Measurements from ENCODE around the gene VAX1. TPM values are rescaled to one million over a fixed set of nuclear protein-coding genes. Genes with fewer than 3 reads are reported as not detected.

VAX1 gene
- polyA plus RNA-seq, 2 of the 4 experiments (the other 2 are of a cell fraction): 0.68 to 0.70 TPM

- WGBS (ENCODE audit: missing lambda C conversion rate): 14% methylated on average over 3 of the region's 3 CpGs
- Histone ChIP-seq H3K4me1 (0 out of 3 replicates have a peak, but pooled peaks cover 4% of the 10 kb centered on the region), H3K4me2 (no peak overlapping the region), H3K9me3 (no peaks in the 10 kb centered on the region), H3K27ac (no peak overlapping the region), H3K4me3 (no peak overlapping the region)
- ChIA-PET CTCF (interaction anchor here (3.0 to 19.7 kb wide), 2 partner anchors 10 to 378 kb away, joined by 18 to 1061 read pairs; no protein-coding TSS in a partner anchor), POLR2A (no interaction called here)
- FAIRE-seq (no peak), DNase-seq (ENCODE audit: low read depth in 1 of 2, low spot score in 1 of 2) (no peak), ATAC-seq (no peak)
- peak; percentile 53; the same call in 1 of the 2 replicates for TF ChIP-seq USF2 (IDR thresholded peaks at IDR 0.05)
- TF ChIP-seq HOXA7 (CRISPR knock-in tag; IDR thresholded peaks at IDR 0.05): no peak
Observed at GRCh38 chr10:117178190-117178589, 40.1 kb upstream of the VAX1 start.

GRCh38 chr10:117175901-117176534 is 37.9 kb upstream of the VAX1 start:
- 5% methylated on average over 12 of the region's 12 CpGs for WGBS (ENCODE audit: missing lambda C conversion rate)
- ChIA-PET POLR2A (no interaction called here), CTCF (interaction anchor here (0.5 to 19.7 kb wide), 51 partner anchors 9 to 702 kb away, joined by 3 to 1061 read pairs (median 7); partner anchors contain the start of genes ENO4, HSPA12A and KCNK18)
- H3K27ac ChIP-seq: no peak overlapping the region
- peak overlapping the region; percentile 55 for H3K4me3 ChIP-seq
- ATAC-seq (peak; percentile 58 to 70; a peak in 5 of 6 replicates), FAIRE-seq (peak; percentile 84), DNase-seq (ENCODE audit: low read depth in 1 of 2, low spot score in 1 of 2) (peak; percentile 78 to 80)
- H3K9me3 ChIP-seq: no peaks in the 10 kb centered on the region
- H3K4me1 ChIP-seq: 0 out of 3 replicates have a peak, but pooled peaks cover 4% of the 10 kb centered on the region
- H3K4me2 ChIP-seq: peak overlapping the region; percentile 96
- TF ChIP-seq SMC3 (IDR thresholded peaks at IDR 0.05) (peak; percentile 76), CEBPB (IDR thresholded peaks at IDR 0.05) (peak; percentile 94 to 98), RAD21 (conservative IDR thresholded peaks at IDR 0.05 in 1 of 2, IDR thresholded peaks at IDR 0.05 in 1 of 2) (peak; percentile 88 to 91), GATA3 (IDR thresholded peaks at IDR 0.05; ENCODE audit: borderline replicate concordance) (no peak), CTCF (IDR thresholded peaks at IDR 0.05) (peak; percentile 89), REST (IDR thresholded peaks at IDR 0.05) (no peak)

- WGBS (ENCODE audit: missing lambda C conversion rate): 2% methylated on average over 25 of the region's 46 CpGs
- 0 out of 3 replicates have a peak, but pooled peaks cover 4% of the 10 kb centered on the region for H3K4me1 ChIP-seq
- no peak for TF ChIP-seq RARB (CRISPR knock-in tag; IDR thresholded peaks at IDR 0.05)
- TF ChIP-seq HOXB13 (CRISPR knock-in tag; IDR thresholded peaks at IDR 0.05; ENCODE audit: low read depth): no peak
- TF ChIP-seq MAX (IDR thresholded peaks at IDR 0.05): peak; percentile 5
- no peak for TF ChIP-seq HMGXB4 (CRISPR knock-in tag; IDR thresholded peaks at IDR 0.05; ENCODE audit: borderline replicate concordance)
- TF ChIP-seq POLR2A (IDR thresholded peaks at IDR 0.05; ENCODE audit: low read length): no peak
- TF ChIP-seq CBX8 (IDR thresholded peaks at IDR 0.05): no peak
- no peak for TF ChIP-seq BHLHE40 (IDR thresholded peaks at IDR 0.05; ENCODE audit: low read depth, low read length)
- H3K9me3 ChIP-seq: no peaks in the 10 kb centered on the region
- DNase-seq (ENCODE audit: low read depth in 1 of 2, low spot score in 1 of 2) (peak in 1 of 2 experiments; percentile 24), FAIRE-seq (no peak), ATAC-seq (peak; percentile 72 to 85)
- H3K4me2 ChIP-seq: peak overlapping the region; percentile 96
- CTCF ChIA-PET: interaction anchor here (0.6 to 19.7 kb wide), 76 partner anchors 9 to 549 kb away, joined by 3 to 1061 read pairs (median 5); partner anchors contain the start of genes ENO4, HSPA12A, KCNK18 and SHTN1
- H3K27ac ChIP-seq: peak overlapping the region; percentile 9 to 59; a peak in 3 of 6 replicates
- peak overlapping the region; percentile 55 for H3K4me3 ChIP-seq
- POLR2A ChIA-PET: interaction anchor here (0.6 to 1.4 kb wide), 3 partner anchors 9 to 432 kb away, joined by 3 to 8 read pairs (median 4); no protein-coding TSS in a partner anchor
Observed at GRCh38 chr10:117175215-117175900, 37.3 kb upstream of the VAX1 start.
